GM12872 (cell line): ENCODE results near the gene PFKL.

Experiments used
- TF ChIP-seq, protein P1 (sequence below): IDR thresholded peaks from 3 replicates; pipeline ENCODE4 v1.5.1; 2011; ENCODE audit warnings: low read depth, mild to moderate bottlenecking, low read length, moderate library complexity; ENCODE audit not compliant: insufficient read depth

Gene PFKL

DNA sequence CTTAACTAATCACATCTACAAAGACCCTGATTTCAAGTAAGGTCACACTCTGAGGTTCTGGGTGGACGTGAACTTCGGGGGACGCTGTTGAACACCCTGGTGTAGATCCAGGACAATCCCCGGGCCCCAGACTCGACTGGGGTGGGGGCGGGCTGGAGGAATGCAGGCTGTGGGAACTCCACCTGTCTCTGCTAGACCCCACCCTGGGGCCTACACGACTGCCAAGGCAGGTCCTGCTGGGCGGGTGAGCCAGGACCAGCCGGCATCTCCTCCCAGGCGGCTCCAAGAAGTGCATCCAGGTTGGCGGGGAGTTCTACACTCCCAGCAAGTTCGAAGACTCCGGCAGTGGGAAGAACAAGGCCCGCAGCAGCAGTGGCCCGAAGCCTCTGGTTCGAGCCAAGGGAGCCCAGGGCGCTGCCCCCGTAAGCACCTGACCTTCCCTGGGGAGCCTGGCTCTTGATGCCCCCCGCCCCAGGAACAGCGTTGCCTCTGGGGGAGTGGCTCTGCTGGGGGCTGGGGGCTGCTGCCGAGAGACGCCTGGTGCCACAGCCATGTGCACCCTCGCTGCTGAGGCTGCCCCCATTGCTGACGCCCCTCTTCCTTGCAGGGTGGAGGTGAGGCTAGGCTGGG is 10.4 kb upstream of the PFKL start:
- TF ChIP-seq, protein P1, sequence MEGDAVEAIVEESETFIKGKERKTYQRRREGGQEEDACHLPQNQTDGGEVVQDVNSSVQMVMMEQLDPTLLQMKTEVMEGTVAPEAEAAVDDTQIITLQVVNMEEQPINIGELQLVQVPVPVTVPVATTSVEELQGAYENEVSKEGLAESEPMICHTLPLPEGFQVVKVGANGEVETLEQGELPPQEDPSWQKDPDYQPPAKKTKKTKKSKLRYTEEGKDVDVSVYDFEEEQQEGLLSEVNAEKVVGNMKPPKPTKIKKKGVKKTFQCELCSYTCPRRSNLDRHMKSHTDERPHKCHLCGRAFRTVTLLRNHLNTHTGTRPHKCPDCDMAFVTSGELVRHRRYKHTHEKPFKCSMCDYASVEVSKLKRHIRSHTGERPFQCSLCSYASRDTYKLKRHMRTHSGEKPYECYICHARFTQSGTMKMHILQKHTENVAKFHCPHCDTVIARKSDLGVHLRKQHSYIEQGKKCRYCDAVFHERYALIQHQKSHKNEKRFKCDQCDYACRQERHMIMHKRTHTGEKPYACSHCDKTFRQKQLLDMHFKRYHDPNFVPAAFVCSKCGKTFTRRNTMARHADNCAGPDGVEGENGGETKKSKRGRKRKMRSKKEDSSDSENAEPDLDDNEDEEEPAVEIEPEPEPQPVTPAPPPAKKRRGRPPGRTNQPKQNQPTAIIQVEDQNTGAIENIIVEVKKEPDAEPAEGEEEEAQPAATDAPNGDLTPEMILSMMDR: no peak

DNA sequence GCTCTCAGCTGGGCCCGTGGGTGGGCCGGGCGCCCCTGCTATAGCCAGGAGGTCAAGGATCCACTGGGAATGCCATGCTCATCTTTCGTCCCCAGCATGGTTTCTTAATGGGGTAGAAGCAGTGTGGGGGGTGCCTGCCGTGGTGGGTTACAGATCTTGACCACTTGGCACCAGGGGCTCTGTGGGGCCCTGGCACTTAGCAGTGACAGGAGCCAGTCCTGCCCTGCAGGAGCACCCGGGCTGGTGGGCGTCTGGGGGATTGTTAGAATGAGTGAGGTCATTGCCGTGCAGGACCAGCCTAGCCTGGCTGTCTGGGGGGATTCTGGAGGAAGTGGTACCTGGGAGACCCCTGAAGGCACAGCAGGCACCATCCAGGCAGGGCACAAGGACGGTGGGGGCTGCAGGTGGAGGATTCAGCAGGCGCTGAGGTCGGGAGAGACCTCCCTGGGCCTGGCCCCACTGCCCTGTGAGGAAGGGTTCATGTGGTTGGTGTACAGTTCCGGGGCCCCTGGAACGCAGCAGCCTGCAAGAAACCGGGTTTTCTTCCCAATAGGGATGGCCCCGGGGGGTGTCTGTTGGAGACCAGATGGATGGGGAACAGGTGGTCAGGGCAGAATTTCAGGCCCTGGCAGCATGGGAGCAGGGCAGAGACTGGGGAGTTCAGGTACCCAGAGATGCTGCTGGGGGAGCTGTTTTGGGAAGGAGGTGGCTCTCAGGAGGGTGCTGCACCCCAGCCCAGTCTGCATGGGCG is 9.4 kb upstream of the PFKL start:
- TF ChIP-seq, protein P1: no peak

- TF ChIP-seq, protein P1: no peak
Observed at GRCh38 chr21:44291078-44291935, 8.5 kb upstream of the PFKL start.

- TF ChIP-seq, protein P1: no peak
Observed at GRCh38 chr21:44291936-44292811, 7.7 kb upstream of the PFKL start.

- TF ChIP-seq, protein P1: no peak
Observed at GRCh38 chr21:44292812-44293195, 7.0 kb upstream of the PFKL start.

- TF ChIP-seq, protein P1: no peak
Observed at GRCh38 chr21:44293551-44294231, 6.2 kb upstream of the PFKL start.
